Body of pancreas (tissue), 4 donors: Measurements from ENCODE around the gene KCNJ3.

Source experiments
- POLR2A ChIP-seq, 3 donors: fragments of 450-650 bp; IDR thresholded peaks; one replicate each; pipeline ENCODE4 v1.6.1; 2016; ENCODE audit warnings: antibody characterized with exemption in 3 of 3, mild to moderate bottlenecking in 2 of 3
- TF ChIP-seq, protein P1 (sequence below), 7 experiments: fragments of 450-650 bp in 4 of 7; fragments of 200-600 bp in 3 of 7; sonication (generic) in 3 of 7; IDR thresholded peaks; one replicate each; pipeline ENCODE4 v1.5.1; 2016 to 2019; ENCODE audit warnings: antibody characterized with exemption in 7 of 7

DNA sequence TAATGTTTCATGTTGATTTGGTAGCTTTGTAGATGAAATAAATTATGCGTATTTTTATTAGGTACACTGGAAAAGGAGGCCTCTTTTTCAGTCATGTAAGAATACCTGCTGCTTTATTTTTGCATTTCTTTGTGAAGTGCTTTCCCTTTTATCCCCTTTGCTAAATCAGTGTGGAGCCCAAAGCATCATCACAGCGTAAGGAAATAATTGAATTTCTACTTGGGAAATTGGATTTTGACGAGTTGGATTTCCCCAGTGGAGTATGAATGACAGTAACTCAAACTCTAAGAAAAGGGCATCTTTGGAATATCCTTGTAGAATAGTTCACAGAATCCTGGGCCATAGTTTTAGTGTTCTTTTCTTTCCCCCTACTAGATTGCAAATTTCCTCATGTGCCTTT is 97.2 kb downstream of the KCNJ3 start:
- TF ChIP-seq, protein P1, sequence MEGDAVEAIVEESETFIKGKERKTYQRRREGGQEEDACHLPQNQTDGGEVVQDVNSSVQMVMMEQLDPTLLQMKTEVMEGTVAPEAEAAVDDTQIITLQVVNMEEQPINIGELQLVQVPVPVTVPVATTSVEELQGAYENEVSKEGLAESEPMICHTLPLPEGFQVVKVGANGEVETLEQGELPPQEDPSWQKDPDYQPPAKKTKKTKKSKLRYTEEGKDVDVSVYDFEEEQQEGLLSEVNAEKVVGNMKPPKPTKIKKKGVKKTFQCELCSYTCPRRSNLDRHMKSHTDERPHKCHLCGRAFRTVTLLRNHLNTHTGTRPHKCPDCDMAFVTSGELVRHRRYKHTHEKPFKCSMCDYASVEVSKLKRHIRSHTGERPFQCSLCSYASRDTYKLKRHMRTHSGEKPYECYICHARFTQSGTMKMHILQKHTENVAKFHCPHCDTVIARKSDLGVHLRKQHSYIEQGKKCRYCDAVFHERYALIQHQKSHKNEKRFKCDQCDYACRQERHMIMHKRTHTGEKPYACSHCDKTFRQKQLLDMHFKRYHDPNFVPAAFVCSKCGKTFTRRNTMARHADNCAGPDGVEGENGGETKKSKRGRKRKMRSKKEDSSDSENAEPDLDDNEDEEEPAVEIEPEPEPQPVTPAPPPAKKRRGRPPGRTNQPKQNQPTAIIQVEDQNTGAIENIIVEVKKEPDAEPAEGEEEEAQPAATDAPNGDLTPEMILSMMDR (IDR thresholded peaks at IDR 0.05): no peak
- no peak for TF ChIP-seq POLR2A (IDR thresholded peaks at IDR 0.05)
